IPS-18c (cell line): ENCODE data around the gene KLHL6.
"Not testable (repeated sequence)": the region's sequence is repeated elsewhere in the genome, so short reads cannot be mapped to it uniquely, and the experiment has no call there.

Experiments used
- H3K4me3 ChIP-seq: 2 replicates; pipeline ENCODE4 v1.7.0; 2013; ENCODE audit warnings: low read depth, mild to moderate bottlenecking, low read length, moderate library complexity; ENCODE audit not compliant: insufficient read depth
- H3K9me3 ChIP-seq: one replicate; pipeline ENCODE4 v1.6.1; 2013; ENCODE audit warnings: mild to moderate bottlenecking, low read length, moderate library complexity; ENCODE audit not compliant: control insufficient read depth, insufficient read depth

The KLHL6 gene

GRCh38 chr3:183577346-183577745, 21.8 kb upstream of the KLHL6 start:
- Histone ChIP-seq H3K9me3 (no peaks in the 10 kb centered on the region), H3K4me3 (no peak overlapping the region)

DNA sequence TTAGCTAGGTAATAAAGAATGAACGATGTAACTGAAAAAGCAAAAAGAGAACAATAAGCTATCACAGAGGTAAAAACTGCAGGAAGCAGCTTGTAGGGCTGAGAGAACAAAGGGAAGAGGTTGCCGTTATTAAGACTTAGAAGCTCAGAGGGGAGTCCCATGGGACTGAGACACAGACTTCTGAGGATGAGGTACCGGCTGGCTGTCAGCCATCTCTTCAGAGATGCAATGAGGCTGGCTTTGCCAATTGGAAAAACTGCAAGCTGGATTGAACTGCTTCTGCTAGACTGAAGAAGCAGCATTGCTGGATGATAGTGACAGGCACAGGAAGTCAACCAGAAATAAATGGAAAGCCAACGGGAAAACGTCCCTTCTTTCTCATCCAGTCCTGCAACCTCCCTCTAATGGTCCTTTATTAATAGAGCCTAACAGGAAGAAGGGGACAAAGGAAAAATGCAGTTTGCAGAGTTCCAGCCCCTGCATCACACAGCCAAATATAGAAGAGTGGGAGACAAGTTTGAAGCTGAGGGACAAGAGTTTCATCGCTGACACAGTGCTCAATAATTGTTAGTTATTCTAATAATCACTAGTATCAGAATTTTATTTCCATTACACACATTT, 21.1 kb upstream of the KLHL6 start:
- Histone ChIP-seq H3K9me3 (no peaks in the 10 kb centered on the region), H3K4me3 (no peak overlapping the region)

- Histone ChIP-seq H3K9me3 (no peaks in the 10 kb centered on the region), H3K4me3 (no peak overlapping the region)
Observed at GRCh38 chr3:183572935-183573334, 17.4 kb upstream of the KLHL6 start.

GRCh38 chr3:183570191-183570590, 14.7 kb upstream of the KLHL6 start:
- H3K4me3 ChIP-seq, H3K9me3 ChIP-seq: not testable (repeated sequence)

DNA sequence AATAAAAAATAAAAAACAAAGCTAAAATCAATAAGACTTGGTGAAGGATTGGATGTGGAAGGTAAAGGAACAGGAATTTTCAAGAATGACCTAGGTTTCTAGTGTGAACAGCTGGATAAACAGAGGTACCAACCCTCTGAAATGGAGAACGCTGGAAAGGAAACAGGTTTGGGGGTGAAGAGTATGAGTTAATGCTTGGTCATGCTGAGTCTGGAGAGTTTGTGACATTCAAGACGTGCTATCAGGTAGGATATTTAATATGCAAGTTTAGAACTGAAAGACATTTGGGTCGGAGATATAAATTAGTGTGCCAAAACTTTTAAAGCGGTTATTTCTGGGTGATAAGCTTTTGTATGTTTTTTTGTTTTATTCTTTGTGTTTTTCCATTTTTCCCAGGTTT, 11.4 kb upstream of the KLHL6 start:
- H3K9me3 ChIP-seq = no peaks in the 10 kb centered on the region

DNA sequence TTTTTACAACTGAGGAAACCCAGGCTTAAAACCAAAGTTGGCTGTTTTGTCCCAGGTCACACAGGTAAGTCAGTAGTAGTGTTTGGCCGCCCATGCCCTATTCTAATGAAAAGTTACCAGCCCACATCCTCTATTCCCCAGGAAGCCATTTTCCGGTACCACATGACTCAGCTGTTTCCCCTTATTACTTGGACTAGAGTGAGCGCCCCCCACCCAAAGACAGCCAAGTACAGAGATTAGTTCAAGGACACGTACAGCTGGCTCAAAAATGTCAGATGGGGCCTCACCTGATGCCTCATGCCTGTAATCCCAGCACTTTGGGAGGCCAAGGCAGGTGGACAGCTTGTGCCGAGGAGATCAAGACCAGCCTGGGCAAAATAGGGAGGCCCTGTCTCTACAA, 8.5 kb upstream of the KLHL6 start:
- Histone ChIP-seq H3K4me3 (no peak overlapping the region), H3K9me3 (no peaks in the 10 kb centered on the region)

More for the DNA sequence above, 11.4 kb upstream of the KLHL6 start:
- H3K4me3 ChIP-seq = no peak overlapping the region

GRCh38 chr3:183563536-183563874, 8.0 kb upstream of the KLHL6 start:
- no peaks in the 10 kb centered on the region for H3K9me3 ChIP-seq
- H3K4me3 ChIP-seq = no peak overlapping the region

- H3K4me3 ChIP-seq = no peak overlapping the region
Observed at GRCh38 chr3:183560607-183561006, 5.1 kb upstream of the KLHL6 start.

DNA sequence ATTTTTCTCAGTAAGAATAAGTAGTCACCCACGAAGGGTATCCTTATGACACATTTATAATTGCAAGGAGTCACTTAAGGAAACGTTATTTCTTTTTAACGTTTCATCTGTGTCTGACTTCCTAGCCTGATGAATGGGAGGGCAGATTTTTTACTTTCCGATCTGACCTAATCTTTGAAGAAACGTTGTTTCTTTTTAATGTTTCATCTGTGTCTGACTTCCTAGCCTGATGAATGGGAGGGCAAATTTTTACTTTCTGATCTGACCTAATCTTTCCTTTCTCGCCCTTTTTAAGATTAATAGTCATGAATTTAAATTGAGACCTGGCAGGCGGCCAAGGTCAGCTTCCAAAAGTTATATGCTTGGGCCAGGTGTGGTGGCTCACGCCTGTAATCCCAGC, 3.0 kb upstream of the KLHL6 start:
- Histone ChIP-seq H3K4me3 (no peak overlapping the region), H3K9me3 (no peaks in the 10 kb centered on the region)

More at GRCh38 chr3:183560607-183561006, 5.1 kb upstream of the KLHL6 start:
- no peaks in the 10 kb centered on the region for H3K9me3 ChIP-seq

GRCh38 chr3:183556722-183557121, 1.2 kb upstream of the KLHL6 start:
- Histone ChIP-seq H3K4me3 (no peak overlapping the region), H3K9me3 (no peaks in the 10 kb centered on the region)

DNA sequence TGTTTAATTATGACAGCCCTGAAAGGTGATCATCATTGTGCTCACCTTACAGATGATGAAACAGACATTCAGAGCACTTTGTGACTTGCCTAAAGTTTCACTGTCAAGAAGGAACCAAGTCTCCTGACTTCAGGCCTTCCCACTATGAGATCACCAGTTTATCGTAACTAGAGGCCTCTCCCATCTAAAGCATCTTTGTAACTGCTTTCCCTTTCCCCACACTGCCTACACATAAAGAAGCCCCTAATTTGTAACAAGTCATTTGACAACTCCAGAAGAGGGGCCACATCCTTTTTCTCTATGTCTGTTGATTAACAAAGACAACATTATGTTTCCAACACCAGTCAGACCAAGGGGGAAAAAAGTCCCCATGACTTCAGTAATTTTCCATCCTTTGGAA, 1.1 kb downstream of the KLHL6 start:
- Histone ChIP-seq H3K9me3 (no peaks in the 10 kb centered on the region), H3K4me3 (no peak overlapping the region)

DNA sequence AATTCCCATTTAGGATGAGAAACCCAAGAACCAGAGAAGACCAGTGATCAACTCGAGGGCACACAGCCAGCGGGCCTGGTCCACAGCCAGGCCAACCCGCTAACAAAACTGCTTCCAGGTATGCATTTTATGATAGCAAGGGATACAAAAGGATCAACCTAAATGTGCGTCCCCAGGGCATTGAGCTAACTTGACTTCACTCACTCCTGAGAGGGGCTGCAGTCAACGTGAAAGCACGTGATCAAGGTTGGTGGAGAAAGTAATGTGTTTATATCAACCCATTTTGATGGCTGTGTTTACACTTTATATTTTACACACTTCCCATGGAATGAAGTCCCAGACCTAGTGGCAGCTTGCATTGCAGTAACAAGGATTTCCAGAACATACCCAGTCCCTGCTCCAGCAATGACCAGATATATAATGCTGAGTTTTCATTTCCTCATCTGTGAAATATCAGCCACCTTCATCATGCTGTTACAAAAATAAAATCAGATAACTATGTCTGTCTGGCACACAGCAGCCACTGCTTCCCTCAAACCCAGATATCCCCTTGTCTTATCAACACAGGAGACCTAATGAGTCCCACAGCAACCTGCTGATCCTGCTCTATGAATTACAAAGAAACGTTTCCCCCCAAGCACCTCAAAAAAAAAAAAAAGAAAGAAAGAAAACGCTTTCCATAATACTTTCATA, 2.0 kb downstream of the KLHL6 start:
- Histone ChIP-seq H3K4me3 (no peak overlapping the region), H3K9me3 (no peaks in the 10 kb centered on the region)

GRCh38 chr3:183551930-183552329, 3.6 kb downstream of the KLHL6 start:
- Histone ChIP-seq H3K9me3 (no peaks in the 10 kb centered on the region), H3K4me3 (no peak overlapping the region)

DNA sequence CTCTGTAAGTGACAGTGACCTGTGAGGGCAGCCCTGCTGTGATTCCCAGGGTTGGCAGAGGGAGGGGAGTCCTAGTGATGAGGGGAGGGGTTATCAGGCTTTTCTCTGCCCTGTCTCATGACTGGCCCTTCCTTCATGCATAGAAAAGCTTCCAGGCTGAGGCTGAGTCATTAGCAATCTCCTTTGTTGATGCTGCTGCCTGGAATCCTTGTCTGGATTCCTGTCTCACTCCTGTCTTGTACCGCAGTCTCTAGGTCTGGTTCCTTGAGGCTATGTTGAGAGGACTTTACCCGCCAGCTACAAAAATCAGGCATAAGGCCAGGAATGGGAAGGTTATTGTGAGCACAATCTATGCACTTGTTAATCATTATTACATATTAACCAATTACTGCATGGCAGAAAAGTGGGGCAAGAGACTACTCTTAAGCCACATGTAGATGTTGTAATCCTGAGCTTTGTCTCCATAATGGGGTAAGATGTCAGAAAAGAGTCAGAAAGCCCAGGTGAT, 7.2 kb downstream of the KLHL6 start:
- no peaks in the 10 kb centered on the region for H3K9me3 ChIP-seq
- H3K4me3 ChIP-seq = no peak overlapping the region

GRCh38 chr3:183546625-183547024, 8.9 kb downstream of the KLHL6 start:
- Histone ChIP-seq H3K4me3 (no peak overlapping the region), H3K9me3 (no peaks in the 10 kb centered on the region)

- Histone ChIP-seq H3K4me3 (no peak overlapping the region), H3K9me3 (no peaks in the 10 kb centered on the region)
Observed at GRCh38 chr3:183545708-183546107, 9.8 kb downstream of the KLHL6 start.

GRCh38 chr3:183542355-183542754, 13.2 kb downstream of the KLHL6 start:
- Histone ChIP-seq H3K9me3 (no peaks in the 10 kb centered on the region), H3K4me3 (no peak overlapping the region)

DNA sequence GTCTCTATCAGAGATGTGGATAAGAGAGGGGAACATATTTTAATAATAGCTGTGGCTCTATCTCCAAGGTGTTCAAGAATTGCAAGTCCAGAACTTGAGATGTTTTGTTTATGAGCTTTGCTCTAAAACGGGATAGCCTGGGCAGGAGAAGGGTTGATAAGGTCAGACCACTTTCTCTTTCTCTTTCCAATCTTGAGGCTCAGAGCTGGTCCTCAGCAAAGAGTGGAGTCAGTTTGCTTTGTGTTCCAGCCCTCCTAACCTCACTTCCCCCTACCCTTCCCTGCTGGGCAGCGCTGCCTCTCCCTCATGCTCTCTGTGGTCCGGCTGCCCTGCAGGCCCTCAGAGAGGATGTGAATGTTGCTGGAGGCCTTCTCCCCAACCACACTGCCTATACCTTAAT, 13.8 kb downstream of the KLHL6 start:
- Histone ChIP-seq H3K4me3 (no peak overlapping the region), H3K9me3 (no peaks in the 10 kb centered on the region)

DNA sequence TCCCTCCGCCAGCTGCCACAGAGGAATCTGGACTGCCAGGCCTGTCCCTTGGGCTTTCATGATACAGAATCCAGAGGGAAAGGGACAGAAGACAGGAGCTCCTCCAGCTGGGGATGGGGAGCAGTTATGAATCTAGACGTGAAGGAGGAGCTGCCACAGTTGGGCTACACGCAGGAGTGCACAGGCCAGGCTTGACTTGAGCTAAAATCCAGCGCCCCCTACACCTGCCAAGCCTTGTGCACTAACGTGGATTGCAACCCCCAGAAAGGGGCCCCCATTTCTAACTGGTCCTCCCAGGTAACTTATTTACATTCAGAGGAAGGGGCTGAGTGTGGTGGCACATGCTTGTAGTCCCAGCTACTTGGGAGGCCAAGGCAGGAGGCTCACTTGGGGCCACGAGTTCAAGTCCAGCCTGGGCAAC, 14.3 kb downstream of the KLHL6 start:
- H3K9me3 ChIP-seq = no peaks in the 10 kb centered on the region
- no peak overlapping the region for H3K4me3 ChIP-seq
